CD8-positive, alpha-beta memory T cell (primary cell): ENCODE results near the gene TMEM40. TPM values are rescaled to one million over a fixed set of nuclear protein-coding genes. Genes with fewer than 3 reads are reported as not detected.

Experiments used
- CTCF ChIA-PET: fragments of 350-600 bp; sonication (Branson Sonifier 250); formaldehyde crosslinking; loops from one replicate; lab custom pipeline; 2021; ENCODE audit warnings: antibody characterized with exemption; lab: Charles Lee
- POLR2A ChIA-PET: fragments of 350-600 bp; sonication (Branson Sonifier 250); formaldehyde crosslinking; loops from one replicate; lab custom pipeline; 2021; ENCODE audit warnings: antibody characterized with exemption; lab: Charles Lee
- DNase-seq, 5 donors: peaks; one replicate each; pipeline versions ENCODE4 v3.0.0 to v3.0.0-alpha.2; 2020 to 2022; ENCODE audit warnings: mixed read lengths in 1 of 5
- H3K27ac ChIP-seq: one replicate; pipeline ENCODE4 v1.7.0; 2013; ENCODE audit warnings: low read depth, mild to moderate bottlenecking, low read length, moderate library complexity
- H3K27me3 ChIP-seq: 2 replicates; pipeline ENCODE4 v1.7.0; 2013; ENCODE audit warnings: low read length, mild to moderate bottlenecking; ENCODE audit not compliant: insufficient read depth, poor library complexity, severe bottlenecking
- H3K36me3 ChIP-seq: 2 replicates; pipeline ENCODE4 v1.7.0; 2013; ENCODE audit warnings: mild to moderate bottlenecking, low read length, moderate library complexity; ENCODE audit not compliant: insufficient read depth
- H3K4me1 ChIP-seq: 2 replicates; pipeline ENCODE4 v1.7.0; 2013; ENCODE audit warnings: mild to moderate bottlenecking, low read length, moderate library complexity; ENCODE audit not compliant: insufficient read depth
- H3K4me3 ChIP-seq: 2 replicates; pipeline ENCODE4 v1.7.0; 2013; ENCODE audit warnings: mild to moderate bottlenecking, low read length
- H3K9me3 ChIP-seq: 2 replicates; pipeline ENCODE4 v1.7.0; 2013; ENCODE audit warnings: mild to moderate bottlenecking, low read length
- H3K27ac Mint-ChIP-seq, 8 donors: one replicate each; pipeline ENCODE4 v1.8.0; 2020 to 2021; ENCODE audit warnings: mixed read lengths in 8 of 8, mild to moderate bottlenecking in 6 of 8, inconsistent platforms in 3 of 8, moderate library complexity in 3 of 8
- H3K27me3 Mint-ChIP-seq, 2 donors: one replicate each; pipeline ENCODE4 v1.8.0; 2020 to 2021; ENCODE audit warnings: mixed read lengths in 2 of 2, mild to moderate bottlenecking in 1 of 2, moderate library complexity in 1 of 2
- H3K36me3 Mint-ChIP-seq, 3 donors: one replicate each; pipeline ENCODE4 v1.8.0; 2020 to 2021; ENCODE audit warnings: mixed read lengths in 3 of 3, inconsistent platforms in 1 of 3, mild to moderate bottlenecking in 1 of 3
- H3K4me1 Mint-ChIP-seq, 3 donors: one replicate each; pipeline ENCODE4 v1.8.0; 2020 to 2021; ENCODE audit warnings: mixed read lengths in 3 of 3, inconsistent platforms in 1 of 3, mild to moderate bottlenecking in 1 of 3
- H3K4me3 Mint-ChIP-seq, 7 donors: one replicate each; pipeline ENCODE4 v1.8.0; 2020 to 2021; ENCODE audit warnings: mixed read lengths in 7 of 7, mild to moderate bottlenecking in 6 of 7, moderate library complexity in 4 of 7, inconsistent platforms in 2 of 7
- H3K9me3 Mint-ChIP-seq, 5 donors: one replicate each; pipeline ENCODE4 v1.8.0; 2020 to 2022; ENCODE audit warnings: mixed read lengths in 5 of 5, mild to moderate bottlenecking in 3 of 5, moderate library complexity in 2 of 5, inconsistent platforms in 1 of 5
- polyA plus RNA-seq: library from polyadenylated mRNA; unstranded; fragments of 300-500 nt; fragmentation: Illumina TruSeq; gene quantifications from one replicate; pipeline ENCODE4 v1.2.3, GENCODE V29; 2021
- total RNA-seq, 2 experiments: library from RNA; stranded (reverse); gene quantifications; one replicate each; pipeline ENCODE4 v1.2.3, GENCODE V29; 2021

TMEM40 gene
- total and polyA plus RNA-seq, 3 experiments from 2014 or later: not detected

DNA sequence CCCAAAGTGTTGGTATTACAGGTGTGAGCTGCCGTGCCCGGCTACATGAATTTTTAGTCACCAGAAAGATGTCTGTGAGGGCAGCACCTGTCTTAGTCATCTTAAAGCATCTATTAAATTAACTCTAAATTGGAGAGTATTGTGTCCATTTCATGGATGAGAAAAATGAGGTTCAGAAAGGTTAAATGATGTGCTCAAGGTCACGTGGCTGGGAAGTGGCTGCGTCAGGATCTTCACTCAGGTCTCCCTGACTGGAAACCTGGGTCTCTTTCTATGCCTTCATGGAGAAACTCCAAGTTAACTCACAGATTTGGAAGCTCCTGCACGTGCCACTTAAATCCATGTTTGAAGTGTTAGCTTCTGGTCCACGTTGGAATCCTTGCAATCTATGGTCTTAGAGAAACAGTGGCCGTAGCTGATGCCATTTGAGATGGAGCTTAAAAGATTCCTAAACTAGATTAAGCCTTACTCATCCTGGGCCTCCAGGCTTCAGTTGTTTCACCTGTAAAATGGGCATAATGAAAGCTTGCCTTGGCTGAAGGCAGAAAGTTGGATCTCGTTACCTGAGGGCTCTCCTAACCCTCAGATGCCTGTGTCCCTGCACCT, 5.2 kb upstream of the TMEM40 start:
- Histone ChIP-seq H3K27me3 (no peaks in the 10 kb centered on the region), H3K4me1 (no peaks in the 10 kb centered on the region), H3K4me3 (no peak overlapping the region), H3K36me3 (no peaks in the 10 kb centered on the region), H3K27ac (no peak overlapping the region), H3K9me3 (no peaks in the 10 kb centered on the region)
- Mint-ChIP-seq H3K4me3 (no peak overlapping the region), H3K36me3 (no peaks in the 10 kb centered on the region), H3K27me3 (peaks cover 1 to 17% of the 10 kb centered on the region in 2 donors), H3K27ac (no peak overlapping the region), H3K9me3 (no peaks in the 10 kb centered on the region), H3K4me1 (no peaks in the 10 kb centered on the region)
- CTCF ChIA-PET: interaction anchor here (0.6 kb wide), 1 partner anchor 125 kb away, joined by 3 read pairs; no protein-coding TSS in a partner anchor
- no peak for DNase-seq
- POLR2A ChIA-PET: no interaction called here

- peaks cover 0 to 3% (median 0%) of the 10 kb centered on the region in 5 donors for H3K9me3 Mint-ChIP-seq
- DNase-seq: no peak
- ChIA-PET POLR2A (no interaction called here), CTCF (no interaction called here)
- no peak overlapping the region for H3K27ac Mint-ChIP-seq
- Histone ChIP-seq H3K27me3 (no peaks in the 10 kb centered on the region), H3K27ac (no peak overlapping the region), H3K9me3 (no peaks in the 10 kb centered on the region), H3K4me1 (no peaks in the 10 kb centered on the region), H3K4me3 (no peak overlapping the region), H3K36me3 (no peaks in the 10 kb centered on the region)
- peaks cover 4 to 7% (median 5%) of the 10 kb centered on the region in 3 donors for H3K4me1 Mint-ChIP-seq
- peaks cover 11 to 20% of the 10 kb centered on the region in 2 donors for H3K27me3 Mint-ChIP-seq
- no peaks in the 10 kb centered on the region for H3K36me3 Mint-ChIP-seq
- no peak overlapping the region for H3K4me3 Mint-ChIP-seq
Measured at GRCh38 chr3:12759693-12760565, 870 bp upstream of the TMEM40 start.

GRCh38 chr3:12758025-12758781, 856 bp downstream of the TMEM40 start:
- no peaks in the 10 kb centered on the region for H3K9me3 ChIP-seq
- Mint-ChIP-seq H3K36me3 (no peaks in the 10 kb centered on the region), H3K27me3 (peaks cover 14 to 20% of the 10 kb centered on the region in 2 donors), H3K9me3 (peaks cover 0 to 3% (median 0%) of the 10 kb centered on the region in 5 donors), H3K4me1 (peaks cover 4 to 7% (median 5%) of the 10 kb centered on the region in 3 donors), H3K27ac (no peak overlapping the region), H3K4me3 (no peak overlapping the region)
- H3K4me1 ChIP-seq: no peaks in the 10 kb centered on the region
- no peak overlapping the region for H3K4me3 ChIP-seq
- no peak overlapping the region for H3K27ac ChIP-seq
- ChIA-PET CTCF (interaction anchor here (1.8 kb wide), 1 partner anchor 9 kb away, joined by 5 read pairs; no protein-coding TSS in a partner anchor), POLR2A (no interaction called here)
- no peaks in the 10 kb centered on the region for H3K36me3 ChIP-seq
- DNase-seq: no peak
- no peaks in the 10 kb centered on the region for H3K27me3 ChIP-seq

DNA sequence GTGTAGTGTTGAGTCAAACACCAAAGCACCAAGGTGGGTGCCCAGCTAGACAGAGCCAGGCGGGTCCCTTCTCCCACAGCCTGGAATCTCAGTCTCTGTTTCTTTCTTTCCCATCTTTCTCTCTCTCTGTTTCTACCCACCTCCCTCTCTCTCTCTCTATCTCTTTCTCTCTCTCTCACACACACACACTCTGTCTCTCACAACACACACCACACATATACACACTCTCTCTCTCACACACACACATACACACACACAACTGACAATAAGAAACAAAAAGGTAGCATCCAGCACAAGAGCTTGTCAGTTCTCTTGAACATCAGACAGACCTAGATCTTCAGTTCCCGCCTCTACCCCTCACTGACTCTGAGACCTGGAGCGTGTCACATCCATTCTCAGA, 2.4 kb downstream of the TMEM40 start:
- Histone ChIP-seq H3K4me1 (no peaks in the 10 kb centered on the region), H3K27me3 (no peaks in the 10 kb centered on the region), H3K9me3 (no peaks in the 10 kb centered on the region), H3K4me3 (no peak overlapping the region), H3K36me3 (no peaks in the 10 kb centered on the region), H3K27ac (no peak overlapping the region)
- peaks cover 0 to 3% (median 0%) of the 10 kb centered on the region in 5 donors for H3K9me3 Mint-ChIP-seq
- H3K4me1 Mint-ChIP-seq: peaks cover 4 to 7% (median 5%) of the 10 kb centered on the region in 3 donors
- H3K27me3 Mint-ChIP-seq: peaks cover 12 to 20% of the 10 kb centered on the region in 2 donors
- H3K4me3 Mint-ChIP-seq: no peak overlapping the region
- DNase-seq: no peak
- ChIA-PET POLR2A (no interaction called here), CTCF (interaction anchor here (0.7 kb wide), 1 partner anchor 27 kb away, joined by 3 read pairs; no protein-coding TSS in a partner anchor)
- H3K27ac Mint-ChIP-seq: no peak overlapping the region
- H3K36me3 Mint-ChIP-seq: no peaks in the 10 kb centered on the region

GRCh38 chr3:12756175-12756574, 2.9 kb downstream of the TMEM40 start:
- no peak overlapping the region for H3K27ac ChIP-seq
- no peaks in the 10 kb centered on the region for H3K4me1 ChIP-seq
- ChIA-PET CTCF (no interaction called here), POLR2A (no interaction called here)
- no peak for DNase-seq
- H3K4me3 Mint-ChIP-seq: no peak overlapping the region
- H3K27me3 Mint-ChIP-seq: peaks cover 12 to 20% of the 10 kb centered on the region in 2 donors
- peaks cover 4 to 7% (median 5%) of the 10 kb centered on the region in 3 donors for H3K4me1 Mint-ChIP-seq
- no peak overlapping the region for H3K27ac Mint-ChIP-seq
- H3K36me3 ChIP-seq: no peaks in the 10 kb centered on the region
- no peaks in the 10 kb centered on the region for H3K9me3 ChIP-seq
- H3K9me3 Mint-ChIP-seq: peaks cover 0 to 3% (median 0%) of the 10 kb centered on the region in 5 donors
- no peaks in the 10 kb centered on the region for H3K27me3 ChIP-seq
- no peaks in the 10 kb centered on the region for H3K36me3 Mint-ChIP-seq
- H3K4me3 ChIP-seq: no peak overlapping the region

DNA sequence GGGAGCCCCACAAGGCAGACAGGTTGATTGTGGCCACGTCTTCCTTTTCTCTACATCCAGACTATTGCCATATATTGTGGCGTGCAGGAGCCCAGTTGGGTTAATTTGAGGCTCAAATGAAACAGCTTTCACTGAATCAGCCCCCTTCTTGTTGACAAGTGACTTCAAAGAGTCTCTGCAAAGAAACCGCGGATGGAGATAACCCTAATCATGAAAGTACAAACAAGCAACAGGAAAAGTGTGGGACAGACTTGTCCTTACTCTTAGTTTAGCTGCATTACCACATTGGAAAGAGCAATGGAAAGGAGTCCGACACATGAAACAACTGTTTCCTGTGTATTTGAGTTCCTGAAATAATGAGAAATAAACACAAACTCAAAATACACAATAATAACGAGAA, 3.3 kb downstream of the TMEM40 start:
- H3K36me3 Mint-ChIP-seq: no peaks in the 10 kb centered on the region
- Histone ChIP-seq H3K9me3 (no peaks in the 10 kb centered on the region), H3K4me1 (no peaks in the 10 kb centered on the region), H3K27me3 (no peaks in the 10 kb centered on the region), H3K36me3 (no peaks in the 10 kb centered on the region), H3K4me3 (no peak overlapping the region), H3K27ac (no peak overlapping the region)
- H3K27ac Mint-ChIP-seq: no peak overlapping the region
- peaks cover 5 to 9% (median 7%) of the 10 kb centered on the region in 3 donors for H3K4me1 Mint-ChIP-seq
- peaks cover 0 to 3% (median 0%) of the 10 kb centered on the region in 5 donors for H3K9me3 Mint-ChIP-seq
- POLR2A ChIA-PET: no interaction called here
- peaks cover 12 to 17% of the 10 kb centered on the region in 2 donors for H3K27me3 Mint-ChIP-seq
- H3K4me3 Mint-ChIP-seq: no peak overlapping the region
- no peak for DNase-seq
- CTCF ChIA-PET: no interaction called here

DNA sequence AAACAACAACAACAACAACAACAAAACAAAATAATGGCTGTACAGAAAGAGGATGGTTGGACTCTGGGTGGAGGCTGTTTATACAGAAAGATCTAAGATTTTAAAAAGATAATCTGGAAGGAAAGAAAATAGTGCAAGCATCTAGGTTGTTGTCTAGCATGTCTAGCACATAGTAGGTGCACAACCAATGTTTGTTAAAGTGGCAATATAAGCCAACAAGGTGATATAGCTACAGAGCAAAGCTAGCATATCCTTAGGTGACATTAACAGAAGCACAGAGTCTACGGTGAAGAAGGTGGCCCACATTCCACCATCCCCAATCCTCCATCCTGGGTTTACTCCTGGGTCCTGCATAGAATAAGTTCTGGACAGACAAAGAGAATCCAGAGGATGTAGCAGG, 4.7 kb downstream of the TMEM40 start:
- no peaks in the 10 kb centered on the region for H3K36me3 ChIP-seq
- Mint-ChIP-seq H3K4me1 (peaks cover 6 to 13% (median 12%) of the 10 kb centered on the region in 3 donors), H3K27me3 (peaks cover 8 to 12% of the 10 kb centered on the region in 2 donors), H3K27ac (no peak overlapping the region), H3K4me3 (no peak overlapping the region), H3K9me3 (peaks cover 0 to 3% (median 0%) of the 10 kb centered on the region in 5 donors), H3K36me3 (no peaks in the 10 kb centered on the region)
- no peak overlapping the region for H3K27ac ChIP-seq
- no peaks in the 10 kb centered on the region for H3K27me3 ChIP-seq
- no peak for DNase-seq
- H3K4me1 ChIP-seq: no peaks in the 10 kb centered on the region
- CTCF ChIA-PET: no interaction called here
- POLR2A ChIA-PET: no interaction called here
- H3K9me3 ChIP-seq: no peaks in the 10 kb centered on the region
- no peak overlapping the region for H3K4me3 ChIP-seq
